ENCODE data around the gene KRT10.

- TF ChIP-seq POLR2A (IDR thresholded peaks at IDR 0.05) = no peak
- TF ChIP-seq CTCF (IDR thresholded peaks at IDR 0.05) = no peak
Observed at GRCh38 chr17:40828454-40829044, 6.1 kb upstream of the KRT10 start.
